NCI-H1436 (cell line): ENCODE data around the gene DYNLT1.

Experiments used
- DNase-seq: peaks from one replicate; lab custom pipeline; 2025; lab: John Stamatoyannopoulos, UW

The DYNLT1 gene

DNA sequence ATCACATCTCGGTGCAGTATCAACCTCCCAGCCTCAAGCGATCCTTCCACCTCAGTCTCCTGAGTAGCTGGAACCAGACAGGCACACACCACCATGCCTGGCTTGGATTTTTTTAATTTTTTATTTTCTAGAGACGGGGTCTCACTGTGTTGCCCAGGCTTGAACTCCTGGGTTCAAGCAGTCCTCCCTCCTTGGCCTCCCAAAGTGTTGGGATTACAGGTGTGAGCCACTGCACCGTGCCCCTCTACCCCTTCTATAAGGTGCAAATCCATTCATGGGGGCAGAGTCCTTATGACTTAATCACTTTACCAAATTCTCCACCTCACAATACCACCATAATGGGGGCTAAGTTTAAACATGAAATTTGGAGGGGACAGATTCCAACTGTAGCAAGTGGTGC is 47.0 kb downstream of the DYNLT1 start:
- no peak for DNase-seq

DNA sequence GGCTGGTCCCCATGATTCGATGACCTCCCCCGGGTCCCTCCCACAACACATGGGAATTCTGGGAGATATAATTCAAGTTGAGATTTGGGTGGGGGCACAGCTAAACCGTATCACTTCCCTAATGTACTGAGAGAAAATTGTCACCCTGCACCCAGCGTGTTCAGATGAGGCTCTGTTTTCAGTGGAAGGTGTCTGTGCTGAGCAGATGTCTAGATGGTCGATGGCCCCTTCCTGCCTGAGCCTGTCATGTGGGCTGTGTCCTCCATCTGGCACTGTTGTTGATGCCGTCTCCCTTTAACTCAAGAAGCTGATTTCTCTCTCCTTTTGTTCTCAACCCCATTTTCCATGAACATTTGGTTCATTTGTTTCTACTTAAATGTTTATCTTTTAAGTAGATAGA is 47.7 kb downstream of the DYNLT1 start:
- no peak for DNase-seq

DNA sequence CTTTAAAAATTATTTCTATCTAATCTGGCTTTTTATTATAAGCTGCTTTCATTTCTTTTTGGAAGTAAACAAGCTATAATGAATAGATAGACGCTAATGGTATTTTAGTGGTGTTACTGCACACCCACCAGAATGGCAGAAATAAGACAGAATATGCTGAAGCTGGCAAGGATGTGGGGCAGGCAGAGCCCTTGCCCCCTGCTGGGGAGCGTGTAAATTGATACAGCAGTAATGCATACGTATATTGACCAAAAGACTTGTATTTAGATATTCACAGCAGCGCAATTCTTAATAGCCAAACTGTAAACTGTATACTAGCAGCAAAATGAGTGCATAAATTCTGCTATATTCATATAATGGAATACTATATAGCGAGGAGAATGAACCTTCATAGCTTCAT is 49.3 kb downstream of the DYNLT1 start:
- DNase-seq, result no peak

DNA sequence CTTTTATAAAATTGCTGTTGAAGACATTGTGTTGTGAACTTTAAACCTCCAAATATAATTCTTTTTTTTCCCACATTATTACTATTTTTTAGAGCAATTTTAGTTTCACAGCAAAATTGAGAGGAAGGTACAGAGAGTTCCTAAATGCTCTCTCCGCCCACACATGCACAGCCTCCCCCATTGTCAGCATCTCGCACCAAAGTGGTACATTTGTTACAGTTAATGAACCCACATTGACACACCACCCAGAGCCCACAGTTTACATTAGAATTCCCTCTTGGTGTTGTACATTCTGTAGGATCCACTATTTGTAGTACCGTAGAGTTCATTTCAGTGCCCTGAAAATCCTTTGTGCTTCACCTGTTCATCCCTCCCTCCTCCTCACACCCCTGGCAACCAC is 50.9 kb downstream of the DYNLT1 start:
- no peak for DNase-seq

DNA sequence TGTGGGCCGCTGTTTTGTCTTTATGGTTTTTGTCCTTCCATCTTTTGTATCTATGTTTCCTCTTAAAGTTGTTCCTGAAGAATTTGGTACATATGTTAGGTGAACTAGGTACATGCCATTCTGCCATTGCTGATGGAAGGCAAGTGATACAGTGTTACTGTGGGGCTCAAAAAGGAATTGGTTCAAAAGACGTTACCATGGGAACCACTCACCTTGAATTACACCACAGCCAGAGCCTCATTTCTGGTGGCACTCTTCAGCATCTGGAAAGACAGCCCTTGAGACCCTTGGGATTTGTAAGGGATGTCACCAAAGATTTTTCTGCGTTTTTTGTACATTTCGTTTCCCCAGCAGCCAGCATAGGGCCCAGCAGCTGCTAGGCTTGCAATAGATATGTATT is 52.7 kb downstream of the DYNLT1 start:
- DNase-seq, result no peak

DNA sequence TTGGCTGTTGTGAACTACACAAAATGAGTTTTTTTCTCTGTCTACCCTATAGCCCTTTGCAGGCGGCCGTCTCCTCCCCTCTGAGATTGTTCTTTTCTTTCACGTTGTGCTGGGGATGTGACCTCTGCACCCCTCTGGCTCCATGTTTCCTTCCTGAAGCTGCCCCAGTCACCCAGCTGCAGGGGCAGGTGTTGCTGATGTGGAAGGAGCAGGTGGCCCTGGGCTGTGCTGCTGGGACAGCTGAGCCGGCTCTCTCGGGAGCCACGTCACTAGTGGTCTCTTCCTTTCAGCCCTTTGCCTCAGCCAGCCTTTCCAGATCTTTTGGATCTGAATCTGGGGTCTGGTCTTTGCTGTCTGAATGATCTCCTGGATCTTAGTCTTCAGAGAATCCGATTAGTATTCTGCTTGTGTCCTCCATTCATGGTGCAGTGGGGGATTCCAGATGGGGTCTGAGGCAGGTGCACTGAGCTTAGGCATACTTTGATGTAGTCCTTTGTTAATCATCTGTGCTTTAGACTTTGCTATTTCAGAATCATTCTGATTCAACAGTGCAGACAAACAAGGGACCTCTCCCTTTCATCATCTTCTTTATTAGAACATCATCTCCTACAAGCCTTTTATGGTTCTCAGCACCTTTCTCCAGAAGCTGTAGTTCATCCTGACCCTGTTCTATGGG is 53.3 kb downstream of the DYNLT1 start:
- DNase-seq, result no peak

DNA sequence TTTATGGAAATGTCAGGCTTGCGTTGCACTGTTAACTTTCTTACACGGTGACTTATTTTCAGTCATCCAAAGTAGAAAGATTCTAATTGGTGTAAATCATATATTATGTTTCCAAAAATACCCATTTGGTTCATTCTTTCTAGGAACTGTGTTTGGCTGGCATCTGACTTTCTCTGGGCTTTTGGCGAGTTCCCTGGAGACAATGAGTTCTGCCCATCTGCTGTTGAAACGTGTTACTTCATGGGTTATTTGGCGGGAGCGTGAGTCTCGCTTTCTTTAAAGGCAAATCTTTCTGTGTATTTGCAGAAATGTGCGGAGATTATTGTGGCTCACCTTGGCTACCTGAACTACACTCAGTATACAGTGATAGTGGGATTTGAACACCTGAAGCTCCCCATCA is 55.2 kb downstream of the DYNLT1 start:
- no peak for DNase-seq

DNA sequence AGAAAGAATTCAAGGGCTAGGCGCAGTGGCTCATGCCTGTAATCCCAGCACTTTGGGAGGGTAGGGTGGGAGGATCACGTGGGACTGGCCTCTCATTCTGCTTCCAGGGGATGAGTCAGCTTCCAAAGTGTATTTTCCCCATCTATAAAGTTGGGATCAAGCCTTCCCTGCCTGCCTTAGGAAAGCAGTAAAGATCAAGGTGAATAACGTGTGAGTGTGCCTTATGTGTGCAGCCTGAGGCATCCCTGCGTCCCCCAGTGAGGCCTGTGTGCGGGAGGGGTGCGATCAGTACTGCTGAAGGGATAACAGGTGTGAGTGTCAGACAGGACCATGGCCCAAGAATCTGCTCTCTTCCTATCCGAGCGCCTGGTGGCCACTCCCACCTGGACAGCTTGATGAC is 57.9 kb downstream of the DYNLT1 start:
- DNase-seq, result no peak
